Neural progenitor cell (in vitro differentiated cells): Measurements from ENCODE around the gene PGBD5. TPM values are rescaled to one million over a fixed set of nuclear protein-coding genes. Genes with fewer than 3 reads are reported as not detected.

Experiments
- DNase-seq: peaks from one replicate; pipeline ENCODE4 v3.0.0-alpha.2; 2016; ENCODE audit warnings: low spot score
- H2AFZ ChIP-seq: fragments of 200-600 bp; sonication (generic); replicated peaks from 2 replicates; pipeline ENCODE4 v1.6.1; 2016; ENCODE audit warnings: antibody characterized with exemption
- H3F3A ChIP-seq: fragments of 200-600 bp; sonication (generic); 2 replicates; pipeline ENCODE4 v1.6.1; 2016; ENCODE audit warnings: antibody characterized with exemption, low read depth
- H3K27ac ChIP-seq: fragments of 200-600 bp; sonication (generic); 2 replicates; pipeline ENCODE4 v1.5.1; 2016; ENCODE audit warnings: mild to moderate bottlenecking
- H3K27me3 ChIP-seq: fragments of 200-600 bp; sonication (generic); 2 replicates; pipeline ENCODE4 v1.6.1; 2016; ENCODE audit warnings: mild to moderate bottlenecking, moderate library complexity
- H3K36me3 ChIP-seq: fragments of 200-600 bp; sonication (generic); 2 replicates; pipeline ENCODE4 v1.5.1; 2016
- H3K4me1 ChIP-seq: fragments of 200-600 bp; sonication (generic); 2 replicates; pipeline ENCODE4 v1.6.1; 2016; ENCODE audit warnings: mixed run types
- H3K4me2 ChIP-seq: fragments of 200-600 bp; sonication (generic); 2 replicates; pipeline ENCODE4 v1.6.1; 2016
- H3K4me3 ChIP-seq: fragments of 200-600 bp; sonication (generic); 2 replicates; pipeline ENCODE4 v1.5.1; 2016
- H3K79me2 ChIP-seq: fragments of 200-600 bp; sonication (generic); 2 replicates; pipeline ENCODE4 v1.6.1; 2016; ENCODE audit warnings: low read depth
- H3K9ac ChIP-seq: fragments of 200-600 bp; sonication (generic); 2 replicates; pipeline ENCODE4 v1.6.1; 2016
- H3K9me3 ChIP-seq: fragments of 200-600 bp; sonication (generic); 2 replicates; pipeline ENCODE4 v1.5.1; 2016; ENCODE audit warnings: low read depth
- H4K20me1 ChIP-seq: fragments of 200-600 bp; sonication (generic); 2 replicates; pipeline ENCODE4 v1.6.1; 2016; ENCODE audit warnings: low read depth
- H3K27ac Mint-ChIP-seq: 3 replicates; pipeline ENCODE4 v1.8.0; 2021; ENCODE audit warnings: mixed read lengths
- H3K27me3 Mint-ChIP-seq: 2 replicates; pipeline ENCODE4 v1.8.0; 2022; ENCODE audit warnings: low read depth, mild to moderate bottlenecking, inconsistent platforms, moderate library complexity, mixed read lengths; ENCODE audit not compliant: insufficient read depth
- H3K36me3 Mint-ChIP-seq: 3 replicates; pipeline ENCODE4 v1.8.0; 2021; ENCODE audit warnings: mixed read lengths
- H3K4me1 Mint-ChIP-seq: 3 replicates; pipeline ENCODE4 v1.8.0; 2021; ENCODE audit warnings: mixed read lengths
- H3K4me3 Mint-ChIP-seq: 3 replicates; pipeline ENCODE4 v1.8.0; 2021; ENCODE audit warnings: mild to moderate bottlenecking, moderate library complexity, mixed read lengths
- H3K9me3 Mint-ChIP-seq: 3 replicates; pipeline ENCODE4 v1.8.0; 2020; ENCODE audit warnings: mixed read lengths
- CTCF ChIP-seq: fragments of 200-600 bp; sonication (generic); IDR thresholded peaks from 2 replicates; pipeline ENCODE4 v1.5.1; 2017; ENCODE audit warnings: antibody characterized with exemption, mild to moderate bottlenecking
- EZH2 ChIP-seq: fragments of 200-600 bp; sonication (generic); IDR thresholded peaks from 2 replicates; pipeline ENCODE4 v1.6.1; 2017; ENCODE audit warnings: antibody characterized with exemption, mild to moderate bottlenecking, moderate library complexity
- EZH2phosphoT487 ChIP-seq: fragments of 200-600 bp; sonication (generic); IDR thresholded peaks from 2 replicates; pipeline ENCODE4 v1.6.1; 2017; ENCODE audit warnings: antibody characterized with exemption
- total RNA-seq: library from RNA; depleted of rRNA; stranded (reverse); fragments of >200 nt; gene quantifications from 2 replicates; pipeline ENCODE4 v1.2.3, GENCODE V29; 2015; ENCODE audit warnings: low replicate concordance

Gene PGBD5
- total RNA-seq, 1 donor from 2014 or later: 1.2 TPM

GRCh38 chr1:230393722-230394121 is 32.4 kb downstream of the PGBD5 start:
- Mint-ChIP-seq H3K27ac (peak overlapping the region; percentile 94), H3K4me1 (peaks cover 20% of the 10 kb centered on the region), H3K27me3 (peaks cover 2% of the 10 kb centered on the region), H3K36me3 (peaks cover 3% of the 10 kb centered on the region), H3K9me3 (peaks cover 4% of the 10 kb centered on the region), H3K4me3 (peak overlapping the region; percentile 10)
- Histone ChIP-seq H3K27me3 (no peaks in the 10 kb centered on the region), H3K9ac (no peak overlapping the region), H3K4me2 (no peak overlapping the region), H3K4me3 (no peak overlapping the region), H3K36me3 (no peaks in the 10 kb centered on the region), H3K79me2 (no peaks in the 10 kb centered on the region), H3F3A (peaks cover 4% of the 10 kb centered on the region), H2AFZ (no peak overlapping the region), H3K9me3 (no peaks in the 10 kb centered on the region), H4K20me1 (no peaks in the 10 kb centered on the region), H3K4me1 (peaks cover 20% of the 10 kb centered on the region), H3K27ac (no peak overlapping the region)
- no peak for DNase-seq
- TF ChIP-seq CTCF (no peak), EZH2phosphoT487 (no peak), EZH2 (no peak)

- Mint-ChIP-seq H3K36me3 (peaks cover 3% of the 10 kb centered on the region), H3K27me3 (peaks cover 2% of the 10 kb centered on the region), H3K4me1 (peaks cover 20% of the 10 kb centered on the region), H3K9me3 (peaks cover 4% of the 10 kb centered on the region), H3K27ac (no peak overlapping the region), H3K4me3 (no peak overlapping the region)
- TF ChIP-seq EZH2 (no peak), EZH2phosphoT487 (no peak), CTCF (no peak)
- H3K9ac ChIP-seq: no peak overlapping the region
- DNase-seq: no peak
- H4K20me1 ChIP-seq: no peaks in the 10 kb centered on the region
- no peaks in the 10 kb centered on the region for H3K27me3 ChIP-seq
- H3K36me3 ChIP-seq: no peaks in the 10 kb centered on the region
- no peak overlapping the region for H3K4me2 ChIP-seq
- H3F3A ChIP-seq: peaks cover 4% of the 10 kb centered on the region
- H3K4me3 ChIP-seq: no peak overlapping the region
- H2AFZ ChIP-seq: no peak overlapping the region
- peaks cover 20% of the 10 kb centered on the region for H3K4me1 ChIP-seq
- H3K27ac ChIP-seq: no peak overlapping the region
- no peaks in the 10 kb centered on the region for H3K79me2 ChIP-seq
- H3K9me3 ChIP-seq: no peaks in the 10 kb centered on the region
These were observed 33.1 kb downstream of the PGBD5 start for GRCh38 chr1:230392920-230393521.

GRCh38 chr1:230392536-230392909 is 33.6 kb downstream of the PGBD5 start:
- peaks cover 4% of the 10 kb centered on the region for H3K9me3 Mint-ChIP-seq
- no peak overlapping the region for H3K27ac Mint-ChIP-seq
- Histone ChIP-seq H3K4me1 (peaks cover 20% of the 10 kb centered on the region), H3K9me3 (no peaks in the 10 kb centered on the region), H3K4me3 (no peak overlapping the region), H3K36me3 (no peaks in the 10 kb centered on the region), H2AFZ (no peak overlapping the region), H3K79me2 (no peaks in the 10 kb centered on the region), H3K27me3 (no peaks in the 10 kb centered on the region), H4K20me1 (no peaks in the 10 kb centered on the region), H3K27ac (no peak overlapping the region), H3K4me2 (no peak overlapping the region), H3K9ac (no peak overlapping the region), H3F3A (peaks cover 4% of the 10 kb centered on the region)
- H3K4me1 Mint-ChIP-seq: peaks cover 20% of the 10 kb centered on the region
- H3K27me3 Mint-ChIP-seq: peaks cover 2% of the 10 kb centered on the region
- no peak for DNase-seq
- peaks cover 3% of the 10 kb centered on the region for H3K36me3 Mint-ChIP-seq
- TF ChIP-seq EZH2phosphoT487: no peak
- TF ChIP-seq EZH2: no peak
- TF ChIP-seq CTCF: no peak
- H3K4me3 Mint-ChIP-seq: no peak overlapping the region
